Fibroblast of lung (primary cell): ENCODE measurements around the gene ATP2B2.

Experiments used
- EZH2 ChIP-seq: IDR thresholded peaks from 2 replicates; pipeline ENCODE4 v1.5.1; 2012; ENCODE audit warnings: low read length, control low read depth, mild to moderate bottlenecking; ENCODE audit errors: missing control alignments
- TF ChIP-seq, protein P1 (sequence below), 2 donors: IDR thresholded peaks in 1 of 2; conservative IDR thresholded peaks in 1 of 2; 1 replicate in 1 of 2; 2 replicates in 1 of 2; pipeline ENCODE4 v1.5.1; 2011 to 2012; ENCODE audit warnings: low read length in 2 of 2, control low read depth in 1 of 2, inconsistent platforms in 1 of 2, low read depth in 1 of 2, mild to moderate bottlenecking in 1 of 2

DNA sequence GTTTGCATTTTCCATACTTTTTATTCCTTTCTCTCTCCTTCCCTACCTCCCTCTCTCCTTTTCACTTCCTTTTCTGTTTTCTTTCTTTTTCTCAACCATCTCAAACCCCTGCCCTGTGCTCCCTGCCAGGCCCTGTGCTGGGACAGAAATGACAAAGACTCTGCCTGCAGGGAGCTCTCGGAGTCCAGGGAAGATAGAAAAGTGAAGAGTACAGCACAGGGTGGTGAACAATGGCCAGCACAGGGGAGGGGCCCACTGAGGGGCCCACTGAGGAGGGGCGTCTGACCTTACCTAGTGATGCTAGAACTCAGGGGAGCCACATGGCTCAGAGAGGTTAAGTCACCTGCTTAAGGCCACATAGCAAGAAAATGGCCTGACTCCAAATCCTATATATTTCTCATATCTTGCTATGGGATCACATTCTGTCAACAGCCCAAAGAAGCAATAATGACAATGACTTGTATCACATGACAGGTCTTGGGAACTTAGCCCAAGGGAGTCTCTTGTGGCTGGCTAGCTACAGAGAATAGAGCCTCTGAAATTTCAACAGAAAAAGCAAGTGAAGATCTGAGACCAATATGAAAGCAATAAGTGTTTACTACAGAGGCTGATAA lies 44.3 kb upstream of the ATP2B2 start:
- TF ChIP-seq, protein P1, sequence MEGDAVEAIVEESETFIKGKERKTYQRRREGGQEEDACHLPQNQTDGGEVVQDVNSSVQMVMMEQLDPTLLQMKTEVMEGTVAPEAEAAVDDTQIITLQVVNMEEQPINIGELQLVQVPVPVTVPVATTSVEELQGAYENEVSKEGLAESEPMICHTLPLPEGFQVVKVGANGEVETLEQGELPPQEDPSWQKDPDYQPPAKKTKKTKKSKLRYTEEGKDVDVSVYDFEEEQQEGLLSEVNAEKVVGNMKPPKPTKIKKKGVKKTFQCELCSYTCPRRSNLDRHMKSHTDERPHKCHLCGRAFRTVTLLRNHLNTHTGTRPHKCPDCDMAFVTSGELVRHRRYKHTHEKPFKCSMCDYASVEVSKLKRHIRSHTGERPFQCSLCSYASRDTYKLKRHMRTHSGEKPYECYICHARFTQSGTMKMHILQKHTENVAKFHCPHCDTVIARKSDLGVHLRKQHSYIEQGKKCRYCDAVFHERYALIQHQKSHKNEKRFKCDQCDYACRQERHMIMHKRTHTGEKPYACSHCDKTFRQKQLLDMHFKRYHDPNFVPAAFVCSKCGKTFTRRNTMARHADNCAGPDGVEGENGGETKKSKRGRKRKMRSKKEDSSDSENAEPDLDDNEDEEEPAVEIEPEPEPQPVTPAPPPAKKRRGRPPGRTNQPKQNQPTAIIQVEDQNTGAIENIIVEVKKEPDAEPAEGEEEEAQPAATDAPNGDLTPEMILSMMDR (conservative IDR thresholded peaks at IDR 0.05 in 1 of 2, IDR thresholded peaks at IDR 0.05 in 1 of 2; ENCODE audit: low read depth in 1 of 2, low read length in 2 of 2) = no peak
- TF ChIP-seq EZH2 = no peak
